Stimulated activated CD4-positive, alpha-beta T cell treated with anti-CD3 and anti-CD28 coated beads, Interleukin-4, amount 100 ng/mL, for 1 hour (primary cell): ENCODE measurements around the gene SEC31A.

ENCODE experiments used
- DNase-seq: peaks from one replicate; pipeline ENCODE4 v3.0.0-alpha.2; 2020

SEC31A gene

DNA sequence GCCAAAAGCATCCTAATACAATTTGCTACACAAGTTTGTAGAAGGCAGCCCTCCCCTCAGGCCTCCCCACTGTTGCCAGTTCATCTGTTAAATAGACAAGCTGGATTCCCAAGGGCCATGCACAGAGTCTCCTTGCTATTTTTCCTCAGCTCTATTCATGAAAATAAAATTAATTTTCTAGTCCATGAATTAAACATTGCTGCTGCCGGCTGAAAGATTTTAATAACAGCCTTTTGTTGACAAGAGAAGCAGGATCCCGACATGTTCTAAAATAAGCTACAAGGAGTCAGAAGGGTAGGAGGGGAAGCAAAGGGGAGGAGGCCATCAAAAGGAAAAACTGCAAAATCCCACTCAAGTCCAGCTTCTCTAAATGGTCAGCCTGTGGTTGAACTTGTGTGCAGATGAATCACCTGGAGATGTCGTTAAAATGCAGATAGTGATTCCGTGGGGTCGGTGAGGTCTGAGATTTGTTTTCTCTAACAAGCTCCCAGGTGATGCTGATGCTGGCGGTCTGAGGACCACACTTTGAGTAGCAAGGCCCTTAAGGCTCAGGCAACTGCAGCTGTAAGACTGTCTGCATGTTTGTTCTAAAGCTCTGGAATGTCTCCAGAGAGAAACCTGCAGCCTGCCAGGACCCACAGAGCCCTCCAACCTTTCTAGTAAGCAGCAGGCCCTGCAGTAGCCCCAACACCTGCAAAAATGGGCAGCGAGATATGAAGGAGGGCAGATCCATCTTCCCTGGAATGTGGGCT is 101.8 kb downstream of the SEC31A start:
- no peak for DNase-seq

DNA sequence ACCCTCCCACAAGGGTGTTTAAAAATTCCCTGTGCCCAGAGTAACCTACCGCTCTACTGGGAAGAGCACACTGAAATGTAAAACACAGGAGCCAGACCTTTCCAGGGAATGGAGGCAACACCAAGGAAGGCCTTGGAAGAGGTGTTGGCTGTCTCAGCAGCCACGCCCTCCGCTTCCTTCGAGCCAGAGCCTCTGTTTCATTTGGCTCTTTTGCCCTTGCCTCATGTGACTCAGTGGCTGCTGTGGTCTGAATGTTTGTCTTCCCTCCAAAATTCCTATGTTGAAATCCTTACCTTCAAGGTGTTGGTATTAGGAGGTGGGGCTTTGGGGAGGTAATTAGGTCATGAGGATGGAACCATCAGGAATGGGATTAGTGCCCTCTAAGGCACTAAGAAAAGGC is 103.6 kb downstream of the SEC31A start:
- no peak for DNase-seq

DNA sequence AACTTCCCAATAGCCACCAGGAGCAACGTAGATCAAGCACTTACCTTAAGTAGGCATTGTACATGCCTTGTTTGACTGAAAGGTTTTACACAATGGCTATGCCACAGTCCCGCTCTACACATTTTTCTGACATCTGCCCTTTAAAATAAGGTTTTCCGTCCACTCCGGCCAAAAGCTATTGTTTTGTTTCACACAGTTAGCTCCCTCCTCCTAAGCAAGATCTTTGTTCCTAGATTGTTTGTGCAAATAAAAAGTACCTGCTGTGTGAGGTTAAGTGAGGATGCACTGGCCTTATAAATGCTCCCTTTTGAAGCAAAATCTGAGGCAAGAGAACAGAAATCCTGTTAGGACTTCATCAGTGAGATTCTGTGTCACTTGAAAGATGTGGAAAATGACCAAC is 104.1 kb downstream of the SEC31A start:
- DNase-seq = no peak

DNA sequence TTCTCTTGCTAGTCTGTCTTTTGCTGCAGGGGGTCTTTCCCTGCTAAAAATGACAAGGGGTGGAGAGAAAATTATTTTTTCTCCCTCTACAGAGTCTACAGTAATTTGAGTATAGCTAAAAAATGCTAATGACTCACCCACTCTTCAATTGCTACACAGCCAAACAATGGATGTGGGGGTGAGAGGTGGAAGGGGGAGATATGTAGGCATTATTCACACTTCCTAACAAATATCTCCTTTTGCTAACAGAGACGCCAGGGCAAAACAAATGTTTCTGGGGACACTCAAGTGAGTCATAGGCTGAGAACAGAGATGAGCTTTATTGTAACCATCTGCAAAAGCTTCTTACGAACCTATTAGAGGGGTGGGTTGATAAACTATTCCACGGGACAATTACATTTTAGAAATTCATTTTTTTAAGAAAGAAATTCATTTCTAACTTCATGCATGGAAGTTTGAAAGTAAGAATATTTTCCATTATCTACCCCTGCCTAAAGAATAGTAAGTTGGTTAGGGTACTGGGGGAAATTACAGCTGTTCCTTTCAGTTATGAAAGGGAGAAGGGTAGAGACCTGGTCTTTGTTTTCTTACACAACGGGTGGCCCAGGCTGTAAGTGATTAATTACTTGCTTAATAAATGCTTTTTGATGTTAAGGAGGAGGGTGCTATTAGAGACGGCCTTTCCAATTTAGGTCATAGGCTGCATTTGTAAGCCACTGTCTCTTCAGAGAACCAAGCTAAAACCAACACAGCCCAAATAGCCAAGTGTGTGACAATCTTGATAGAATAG is 105.1 kb downstream of the SEC31A start:
- DNase-seq = no peak

DNA sequence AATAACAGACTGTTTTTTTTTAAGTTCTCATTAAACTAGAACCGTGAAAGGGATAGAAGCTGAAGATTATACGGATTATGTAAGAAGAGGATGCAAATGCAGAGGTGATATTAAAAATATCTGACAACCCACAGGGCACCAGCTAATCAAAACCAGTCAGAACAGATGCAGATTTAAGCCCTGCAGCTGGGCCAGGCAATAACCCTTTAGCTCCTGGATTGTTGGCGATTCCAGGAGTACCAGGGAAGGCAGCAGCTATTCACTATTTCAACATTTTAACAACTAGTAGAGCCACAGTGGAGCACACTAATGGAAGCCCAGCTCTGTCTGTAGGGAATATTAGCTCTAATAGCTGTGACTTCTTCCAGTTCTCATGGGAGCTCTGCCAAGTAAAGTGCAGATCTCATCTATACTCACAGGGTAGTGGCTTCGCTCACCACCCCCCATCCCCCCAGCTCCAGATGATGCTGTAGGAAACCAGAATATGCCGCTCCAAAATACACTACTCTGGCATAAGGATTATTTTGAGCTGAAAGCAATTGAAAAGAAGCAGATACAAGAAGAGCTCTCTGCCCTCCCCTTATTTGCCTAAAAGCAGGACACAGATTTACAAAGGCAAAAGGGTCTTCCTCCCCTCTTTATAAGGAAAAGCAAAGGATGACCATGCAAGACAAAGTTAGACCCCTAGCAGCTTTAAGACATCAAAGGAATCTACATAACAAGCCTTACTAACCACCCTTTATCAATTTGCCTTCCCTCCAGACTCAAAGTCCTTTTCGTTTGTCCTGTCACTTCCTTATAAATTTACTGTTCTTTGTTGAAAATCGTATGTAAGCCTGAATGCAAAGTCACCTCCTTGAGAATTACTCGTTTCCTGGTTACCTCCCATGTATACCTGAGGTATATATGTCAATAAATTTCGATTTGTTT is 106.0 kb downstream of the SEC31A start:
- DNase-seq = no peak

DNA sequence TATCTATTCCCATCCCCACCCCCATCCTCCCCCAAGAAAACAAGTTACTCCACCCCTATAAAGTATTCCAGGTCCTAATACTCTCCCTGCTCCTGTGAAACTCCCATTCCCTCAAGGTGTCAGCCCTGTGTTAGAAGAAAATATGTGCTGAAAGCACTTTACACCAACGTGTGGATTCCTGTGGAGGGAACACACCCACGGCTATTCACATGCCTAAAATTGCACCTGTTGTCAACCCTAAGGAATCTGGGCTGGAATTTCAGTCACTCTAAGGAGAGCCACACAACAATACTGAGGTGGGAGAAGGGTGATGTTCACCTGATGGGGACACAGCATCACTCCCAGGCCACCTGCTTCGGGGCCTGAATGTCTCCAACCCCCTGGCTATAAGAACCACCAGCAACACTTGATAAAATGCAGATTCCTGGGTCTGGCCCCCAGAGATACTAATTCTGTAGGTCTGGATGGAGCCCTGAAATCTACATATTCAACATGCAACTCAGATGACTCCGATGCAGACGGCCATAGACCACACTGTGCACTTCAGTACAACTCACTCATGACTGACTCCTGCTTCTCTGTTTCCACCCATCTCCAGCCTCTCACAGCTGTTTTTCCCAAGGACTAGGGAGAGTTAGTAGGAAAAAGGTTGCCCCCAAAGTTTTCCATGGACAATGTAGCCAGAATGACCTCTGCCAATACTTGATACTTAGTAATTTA is 108.2 kb downstream of the SEC31A start:
- DNase-seq = no peak

DNA sequence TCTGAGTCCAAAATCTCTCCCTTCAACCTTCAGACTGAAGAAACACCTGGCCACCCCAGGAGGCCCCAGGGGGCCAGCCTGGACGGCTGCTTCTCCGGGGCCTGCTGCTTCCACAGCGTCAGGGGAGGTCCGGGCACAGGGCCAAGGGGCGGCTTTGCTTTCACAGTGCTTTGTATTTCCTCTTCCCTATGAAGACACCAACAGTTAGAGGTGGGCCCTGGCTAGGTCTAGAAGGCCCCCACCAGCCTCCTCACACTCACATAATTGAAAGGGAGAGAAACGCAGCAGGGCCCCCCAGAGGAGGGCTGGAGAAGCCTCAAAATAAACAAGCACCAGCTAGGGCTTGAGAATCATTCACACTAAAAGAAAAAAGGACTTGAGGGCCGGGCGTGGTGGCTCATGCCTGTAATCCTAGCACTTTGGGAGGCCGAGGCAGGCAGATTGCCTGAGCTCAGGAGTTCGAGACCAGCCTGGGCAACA is 110.2 kb downstream of the SEC31A start:
- no peak for DNase-seq

DNA sequence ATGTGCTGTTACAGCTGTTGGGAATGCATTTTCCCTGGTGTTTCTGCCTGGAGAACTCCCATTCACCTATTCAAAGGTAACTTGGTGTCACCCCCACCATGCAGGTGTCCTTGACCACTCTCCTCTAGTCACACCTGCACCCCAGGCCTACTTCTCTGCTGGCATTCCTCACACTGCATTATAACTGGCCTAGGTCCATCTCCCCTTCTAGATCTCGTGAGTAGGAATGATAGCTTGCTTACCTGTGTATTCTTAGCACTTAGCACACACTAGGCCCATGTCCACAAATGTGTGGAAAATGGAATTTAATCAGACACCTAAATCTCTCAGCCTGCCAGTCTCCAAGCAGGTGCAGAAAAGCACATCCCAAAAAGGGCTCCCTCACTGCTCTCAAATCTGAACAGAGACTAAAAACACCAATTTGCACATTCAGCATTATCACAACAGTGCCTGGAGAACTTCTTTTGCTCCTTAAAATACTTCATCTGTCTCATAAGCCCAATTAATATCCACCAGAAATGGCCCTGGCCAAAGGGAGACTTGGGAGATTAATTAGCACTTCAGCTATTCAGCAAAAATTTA is 110.7 kb downstream of the SEC31A start:
- DNase-seq = no peak

DNA sequence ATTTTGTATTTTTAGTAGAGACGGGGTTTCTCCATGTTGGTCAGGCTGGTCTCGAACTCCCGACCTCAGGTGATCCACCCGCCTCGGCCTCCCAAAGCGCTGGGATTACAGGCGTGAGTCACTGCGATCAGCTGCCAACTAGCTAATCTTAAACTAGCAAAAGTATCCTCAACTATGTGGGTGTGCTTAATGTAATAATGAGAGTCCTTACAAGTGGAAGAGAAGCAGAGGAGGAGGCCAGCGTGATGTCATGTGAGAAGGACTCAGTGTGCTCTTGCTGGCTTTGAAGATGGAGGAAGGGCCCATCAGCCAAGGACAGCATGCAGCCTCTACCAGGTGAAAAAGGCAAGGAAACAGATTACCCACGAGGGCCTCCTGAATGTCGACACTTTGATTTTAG is 111.9 kb downstream of the SEC31A start:
- no peak for DNase-seq

DNA sequence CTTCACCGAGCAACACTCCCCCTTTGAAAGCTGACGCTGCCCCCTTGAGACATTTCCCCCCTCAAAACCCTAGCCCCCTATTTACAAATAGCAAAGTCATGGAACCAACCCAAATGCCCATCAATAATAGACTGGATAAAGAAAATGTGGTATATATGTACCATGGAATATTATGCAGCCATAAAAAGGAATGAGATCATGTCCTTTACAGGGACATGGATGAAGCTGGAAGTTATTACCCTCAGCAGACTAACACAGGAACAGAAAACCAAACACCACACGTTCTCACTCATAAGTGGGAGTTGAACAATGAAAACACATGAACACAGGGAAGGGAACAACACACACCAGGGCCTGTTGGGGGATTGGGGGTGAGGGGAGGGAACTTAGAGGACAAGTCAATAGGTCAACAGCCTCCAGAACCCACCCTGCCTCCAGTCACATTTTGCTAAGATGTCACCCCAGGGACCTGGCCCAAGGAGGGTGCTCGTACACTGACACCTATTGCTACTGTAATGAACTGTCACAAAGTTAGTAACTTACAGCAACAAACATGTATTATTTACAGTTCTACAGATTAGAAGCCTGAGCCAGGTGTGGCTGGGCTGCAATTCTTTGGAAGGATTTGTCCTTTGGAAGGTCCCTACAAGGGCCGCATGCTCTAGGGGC is 113.0 kb downstream of the SEC31A start:
- DNase-seq = no peak

DNA sequence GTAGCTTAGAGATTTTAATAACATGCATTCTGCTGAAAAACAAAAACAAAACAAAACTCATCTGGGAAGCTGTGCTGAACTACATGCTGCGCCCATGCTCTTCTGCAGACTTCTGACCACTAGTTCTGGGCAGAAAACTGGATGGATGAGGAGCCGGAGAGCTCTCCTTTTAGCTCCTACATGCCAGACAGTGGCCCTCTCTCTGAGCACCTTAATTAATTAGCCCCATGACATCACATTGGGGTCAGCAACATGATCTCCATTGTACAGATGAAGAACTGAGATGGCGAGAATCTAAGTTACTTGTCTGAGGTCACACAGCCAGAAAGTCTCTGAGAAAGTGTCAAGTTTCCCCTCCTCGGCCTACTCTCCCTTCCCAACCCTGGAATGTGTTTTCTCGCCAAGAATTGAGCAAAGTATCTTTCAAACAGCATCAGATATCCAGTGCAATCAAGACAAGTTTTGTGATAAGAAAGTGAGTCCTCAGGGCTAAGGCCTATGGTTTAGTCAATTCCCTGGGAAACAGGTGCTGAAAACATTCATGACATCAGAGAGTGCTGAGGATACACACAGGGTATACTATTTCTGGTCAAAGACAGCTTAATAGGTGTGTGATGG is 113.9 kb downstream of the SEC31A start:
- no peak for DNase-seq

DNA sequence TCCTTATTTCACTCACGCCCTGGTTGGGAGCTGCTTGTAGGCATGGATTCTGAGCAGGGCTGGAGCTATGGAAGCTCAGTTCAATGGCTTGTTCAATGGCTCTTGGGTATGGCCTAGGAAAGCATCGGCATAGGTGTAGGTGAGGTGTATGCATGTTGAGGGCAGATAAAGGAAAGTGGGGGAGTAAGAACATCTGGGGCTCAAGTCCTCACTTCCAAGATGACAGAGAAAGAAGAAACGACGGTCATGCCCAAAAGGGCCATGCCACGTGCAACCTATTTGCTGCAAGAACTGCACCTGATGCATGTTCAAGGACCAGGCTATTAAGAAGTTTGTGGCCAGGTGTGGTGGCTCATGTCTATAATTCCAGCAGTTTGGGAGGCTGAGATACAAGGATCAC is 115.7 kb downstream of the SEC31A start:
- no peak for DNase-seq

DNA sequence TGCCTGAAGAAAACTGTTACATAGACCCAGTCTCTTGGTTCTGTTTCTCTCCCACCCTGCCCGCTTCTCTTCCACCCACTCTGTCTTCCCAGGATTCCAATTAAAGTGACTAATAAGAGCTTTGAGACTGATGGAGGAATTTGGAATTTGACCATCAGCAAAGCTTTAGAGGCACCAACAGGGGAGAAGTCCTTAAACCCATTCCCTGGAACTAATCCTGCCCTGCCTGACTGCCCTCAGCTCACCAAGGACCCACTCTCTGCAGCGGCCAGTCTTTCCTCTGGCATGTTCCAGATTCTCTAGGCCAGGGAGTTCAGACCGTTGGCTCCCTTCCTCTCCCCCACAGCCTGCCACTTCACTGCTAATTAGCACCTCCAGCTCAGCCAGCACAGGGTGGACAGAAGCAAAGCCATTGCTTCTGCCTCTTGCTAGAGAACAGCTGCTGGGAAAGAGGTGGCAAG is 116.2 kb downstream of the SEC31A start:
- no peak for DNase-seq

DNA sequence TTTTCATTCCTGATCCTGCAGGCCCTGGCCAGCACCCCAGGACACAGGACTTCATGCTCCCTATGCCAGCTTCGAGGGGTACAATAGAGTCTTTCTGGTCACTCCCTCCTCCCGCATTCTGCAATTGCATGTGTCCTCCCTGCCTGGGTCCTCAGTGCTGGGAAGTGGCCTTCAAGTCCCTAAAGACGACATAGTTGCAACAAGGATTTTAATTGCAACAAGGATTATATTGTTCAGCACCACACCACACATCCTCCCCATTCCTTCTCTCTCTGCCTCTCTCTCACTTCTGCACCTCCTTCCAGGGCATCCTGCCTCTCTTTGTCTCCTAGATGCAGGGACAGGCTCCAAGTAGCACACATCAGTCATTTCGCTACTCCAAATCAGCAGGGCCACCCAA is 117.9 kb downstream of the SEC31A start:
- no peak for DNase-seq

DNA sequence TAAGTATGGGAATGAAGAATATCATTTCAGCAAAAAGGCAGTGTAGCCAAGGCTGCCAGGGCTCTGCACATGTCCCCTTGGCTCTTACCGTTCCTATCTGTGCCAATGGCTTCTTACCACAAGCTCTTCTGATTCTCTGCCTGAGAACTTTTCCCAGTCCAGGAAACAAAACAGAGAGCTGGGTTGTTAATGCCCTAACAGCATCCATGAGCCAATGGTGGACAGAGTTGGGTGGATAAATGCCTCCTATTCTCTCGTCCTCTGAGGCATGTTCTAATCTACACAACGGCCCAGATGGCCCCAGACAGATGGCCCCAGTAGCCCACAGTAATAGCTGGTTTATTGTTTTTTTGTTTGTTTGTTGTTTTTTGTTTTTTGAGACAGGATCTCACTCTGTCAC is 120.3 kb downstream of the SEC31A start:
- no peak for DNase-seq
